Cardiac fibroblast (primary cell): ENCODE measurements around the gene LRBA.

Source experiments
- DNase-seq, 2 donors: peaks; one replicate each; pipeline versions ENCODE4 v3.0.0 to v3.0.0-alpha.2; 2010; ENCODE audit warnings: low read depth in 2 of 2
- H3K4me3 ChIP-seq, 2 donors: replicated peaks in 1 of 2; 1 replicate in 1 of 2; 2 replicates in 1 of 2; pipeline ENCODE4 v1.5.1; 2011; ENCODE audit warnings: low read depth in 2 of 2, low read length in 2 of 2, mild to moderate bottlenecking in 2 of 2, moderate library complexity in 1 of 2
- TF ChIP-seq, protein P1 (sequence below): IDR thresholded peaks from one replicate; pipeline ENCODE4 v1.5.1; 2011; ENCODE audit warnings: low read depth, mild to moderate bottlenecking, low read length, inconsistent platforms

LRBA gene

DNA sequence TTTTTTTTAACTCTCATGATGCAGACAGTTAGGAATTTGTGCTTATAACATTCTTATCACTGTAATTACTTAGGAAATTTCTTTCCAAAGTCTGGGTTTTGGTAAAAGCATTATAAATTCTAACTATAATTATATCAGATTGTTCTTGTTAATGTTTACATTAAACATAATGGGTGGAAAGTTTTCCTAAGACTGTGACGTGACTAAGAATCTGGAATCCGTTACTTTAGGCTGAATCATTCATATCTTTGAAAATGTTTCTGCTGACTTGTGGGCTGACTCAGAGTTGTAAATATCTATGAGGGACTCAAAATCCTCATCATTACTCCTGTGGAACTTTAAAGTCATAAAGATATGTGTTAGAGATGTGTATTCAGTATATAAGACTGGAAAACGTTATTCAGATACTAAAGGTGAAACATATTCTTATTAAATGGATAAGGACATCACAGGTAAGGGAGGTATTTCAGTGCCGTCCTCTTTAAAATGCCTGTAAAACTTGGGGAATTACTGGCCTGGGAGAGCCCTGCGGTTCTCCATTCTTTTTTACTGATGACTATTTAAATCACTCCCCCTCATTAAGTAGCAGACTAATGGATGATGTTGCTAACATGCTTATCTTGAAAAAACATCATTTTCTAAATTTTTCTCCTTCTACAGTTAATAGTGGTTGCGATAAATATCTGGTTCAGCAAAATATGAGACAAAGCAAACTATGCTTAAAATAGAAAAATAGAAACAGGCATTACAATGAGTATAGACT is 777.8 kb downstream of the LRBA start:
- TF ChIP-seq, protein P1, sequence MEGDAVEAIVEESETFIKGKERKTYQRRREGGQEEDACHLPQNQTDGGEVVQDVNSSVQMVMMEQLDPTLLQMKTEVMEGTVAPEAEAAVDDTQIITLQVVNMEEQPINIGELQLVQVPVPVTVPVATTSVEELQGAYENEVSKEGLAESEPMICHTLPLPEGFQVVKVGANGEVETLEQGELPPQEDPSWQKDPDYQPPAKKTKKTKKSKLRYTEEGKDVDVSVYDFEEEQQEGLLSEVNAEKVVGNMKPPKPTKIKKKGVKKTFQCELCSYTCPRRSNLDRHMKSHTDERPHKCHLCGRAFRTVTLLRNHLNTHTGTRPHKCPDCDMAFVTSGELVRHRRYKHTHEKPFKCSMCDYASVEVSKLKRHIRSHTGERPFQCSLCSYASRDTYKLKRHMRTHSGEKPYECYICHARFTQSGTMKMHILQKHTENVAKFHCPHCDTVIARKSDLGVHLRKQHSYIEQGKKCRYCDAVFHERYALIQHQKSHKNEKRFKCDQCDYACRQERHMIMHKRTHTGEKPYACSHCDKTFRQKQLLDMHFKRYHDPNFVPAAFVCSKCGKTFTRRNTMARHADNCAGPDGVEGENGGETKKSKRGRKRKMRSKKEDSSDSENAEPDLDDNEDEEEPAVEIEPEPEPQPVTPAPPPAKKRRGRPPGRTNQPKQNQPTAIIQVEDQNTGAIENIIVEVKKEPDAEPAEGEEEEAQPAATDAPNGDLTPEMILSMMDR: no peak
- peak; percentile 87 to 94 for DNase-seq
- no peak overlapping the region for H3K4me3 ChIP-seq

DNA sequence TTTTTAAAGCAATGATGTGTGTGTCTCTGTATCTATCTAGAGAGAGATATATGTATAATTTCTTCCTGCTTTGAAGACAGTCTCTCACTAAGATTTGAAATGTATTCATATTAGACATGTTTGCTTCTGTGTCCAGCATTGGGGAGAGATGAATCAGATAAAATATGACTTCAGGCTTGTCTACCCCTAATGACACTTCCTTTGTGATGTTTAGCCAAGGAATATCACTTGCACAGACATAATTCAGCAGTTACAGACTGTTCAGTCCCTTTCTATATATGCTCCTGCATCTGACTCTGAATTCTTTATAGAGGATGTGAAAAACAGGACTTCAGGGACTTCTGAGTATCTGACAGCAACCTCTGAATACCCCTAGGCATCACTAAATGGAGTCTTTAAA is 778.5 kb downstream of the LRBA start:
- TF ChIP-seq, protein P1: no peak
- DNase-seq: peak in 1 of 2 donors; percentile 64
- no peak overlapping the region for H3K4me3 ChIP-seq

DNA sequence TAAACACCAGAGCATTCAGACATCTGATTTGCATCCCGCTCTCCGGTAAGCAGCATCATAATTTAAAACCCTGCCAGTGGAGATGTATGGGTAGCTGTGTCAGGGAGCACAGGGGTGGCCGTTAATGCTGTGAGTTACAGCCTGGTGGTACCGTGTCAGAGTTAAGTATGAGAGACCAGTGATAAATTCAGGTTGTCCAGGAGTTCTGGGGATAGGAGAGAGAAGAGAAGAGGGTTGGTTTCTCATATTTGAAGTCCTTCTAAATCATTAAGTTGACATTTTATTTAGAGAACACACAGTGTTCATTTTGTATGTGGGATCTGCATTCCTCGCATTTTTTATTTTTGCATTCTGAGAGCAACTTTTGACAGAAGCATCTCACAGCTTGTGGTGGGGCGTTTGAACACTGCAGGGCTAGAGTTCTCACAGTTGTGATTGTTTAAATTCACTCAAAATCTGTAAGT is 779.2 kb downstream of the LRBA start:
- H3K4me3 ChIP-seq: no peak overlapping the region
- DNase-seq: peak; percentile 42 to 59
- TF ChIP-seq, protein P1: no peak

DNA sequence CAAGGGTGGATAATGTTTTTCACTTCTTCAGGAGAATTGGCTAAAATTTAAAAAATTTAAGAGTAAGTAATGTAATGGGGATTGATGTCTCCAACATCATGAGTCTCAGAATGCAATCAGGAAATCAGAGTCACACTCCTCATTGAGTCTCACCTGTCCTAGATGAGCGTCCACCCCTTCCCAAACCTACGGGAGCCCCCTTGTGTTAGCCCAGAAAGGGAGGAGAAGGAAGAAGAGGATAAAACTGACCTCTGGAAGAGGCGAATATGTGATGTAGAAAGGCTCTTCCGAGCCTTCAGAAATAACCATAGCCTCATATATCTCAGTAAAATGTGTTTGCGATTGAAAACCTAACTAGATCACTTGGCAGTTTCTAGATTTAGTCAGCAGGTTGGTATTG is 779.8 kb downstream of the LRBA start:
- H3K4me3 ChIP-seq: no peak overlapping the region
- DNase-seq: no peak
- TF ChIP-seq, protein P1: no peak

DNA sequence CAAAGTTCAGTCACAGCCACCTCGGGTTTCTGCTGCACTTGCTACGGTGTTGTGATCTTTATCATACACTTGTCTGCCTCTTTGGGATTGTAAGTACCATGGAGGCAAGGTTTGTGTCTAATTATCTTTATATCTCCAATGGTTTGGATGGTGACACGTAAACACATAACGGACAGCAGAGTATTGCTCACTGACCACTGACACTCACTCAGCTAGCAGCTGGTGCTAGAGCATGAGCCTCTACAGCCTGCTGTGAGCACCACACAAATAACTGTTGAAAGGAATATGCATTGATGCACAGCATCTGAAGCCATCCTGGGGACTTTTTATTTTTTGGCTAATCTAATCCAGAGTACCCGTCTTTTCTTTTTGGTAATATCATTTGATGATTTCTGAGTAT is 780.8 kb downstream of the LRBA start:
- no peak overlapping the region for H3K4me3 ChIP-seq
- no peak for DNase-seq
- TF ChIP-seq, protein P1: no peak

DNA sequence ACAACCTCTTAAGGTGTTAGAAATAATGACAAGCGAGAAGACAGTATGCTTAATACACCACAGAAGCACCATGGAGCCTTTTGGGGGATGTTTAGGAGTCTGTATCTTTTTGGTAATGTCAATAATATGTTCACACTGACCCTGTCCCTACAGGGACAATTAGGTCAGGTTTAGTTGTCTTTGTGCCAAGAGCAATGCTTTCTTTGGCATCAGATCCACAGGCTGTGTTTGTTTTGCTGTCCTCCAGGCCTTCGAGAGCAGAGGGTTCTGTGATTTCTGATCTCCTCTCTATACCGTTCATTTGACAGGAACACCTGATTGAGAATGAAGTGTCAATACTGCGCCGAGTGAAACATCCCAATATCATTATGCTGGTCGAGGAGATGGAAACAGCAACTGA is 783.1 kb downstream of the LRBA start:
- TF ChIP-seq, protein P1: no peak
- H3K4me3 ChIP-seq: no peak overlapping the region
- DNase-seq: peak in 1 of 2 donors; percentile 62
